ENCODE measurements around the gene N4BP2L1.

The N4BP2L1 gene

DNA sequence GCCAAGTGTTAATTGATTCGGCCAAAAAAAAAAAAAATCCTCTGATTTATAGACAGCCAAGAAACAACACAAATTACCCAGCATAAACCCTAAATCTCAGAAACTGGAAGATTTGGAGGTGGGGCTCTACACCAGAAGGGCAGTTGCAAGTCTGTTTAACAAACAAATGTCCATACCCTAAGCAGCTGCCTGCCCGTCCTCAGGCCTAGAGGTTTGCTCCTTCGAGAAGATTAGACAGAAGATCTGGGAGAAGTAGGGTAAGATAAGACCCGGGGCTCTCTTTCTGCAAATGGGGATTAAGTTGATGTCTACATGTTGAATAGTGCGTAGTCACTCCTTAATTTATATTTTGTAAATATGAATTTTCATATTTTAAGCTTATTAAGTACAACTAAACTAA lies 3.4 kb upstream of the N4BP2L1 start:
- no peak for DNase-seq (ENCODE audit: low spot score)

- DNase-seq (ENCODE audit: low spot score), result no peak
Measured at GRCh38 chr13:32430018-32430747, 2.3 kb upstream of the N4BP2L1 start.

DNA sequence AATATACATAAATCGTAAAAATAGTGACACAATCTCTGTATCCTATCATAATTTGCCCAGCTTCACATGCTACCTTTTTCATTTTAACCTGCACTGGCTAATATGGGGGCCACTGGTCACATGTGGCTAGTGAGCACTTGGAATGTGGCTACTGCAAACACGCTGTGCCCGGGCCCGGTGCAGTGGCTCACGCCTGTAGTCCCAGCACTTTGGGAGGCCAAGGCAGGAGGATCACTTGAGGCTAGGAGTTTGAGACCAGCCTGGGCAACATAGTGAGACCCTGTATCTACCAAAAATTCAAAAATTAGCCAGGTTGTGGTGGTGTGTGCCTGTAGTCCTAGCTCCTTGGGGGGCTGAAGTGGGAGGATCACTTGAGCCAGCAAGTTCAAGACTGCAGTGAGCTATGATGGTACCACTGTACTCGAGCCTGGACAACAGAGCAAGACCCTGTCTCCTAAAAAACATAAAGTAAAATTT lies 1.5 kb upstream of the N4BP2L1 start:
- no peak for DNase-seq (ENCODE audit: low spot score)

DNA sequence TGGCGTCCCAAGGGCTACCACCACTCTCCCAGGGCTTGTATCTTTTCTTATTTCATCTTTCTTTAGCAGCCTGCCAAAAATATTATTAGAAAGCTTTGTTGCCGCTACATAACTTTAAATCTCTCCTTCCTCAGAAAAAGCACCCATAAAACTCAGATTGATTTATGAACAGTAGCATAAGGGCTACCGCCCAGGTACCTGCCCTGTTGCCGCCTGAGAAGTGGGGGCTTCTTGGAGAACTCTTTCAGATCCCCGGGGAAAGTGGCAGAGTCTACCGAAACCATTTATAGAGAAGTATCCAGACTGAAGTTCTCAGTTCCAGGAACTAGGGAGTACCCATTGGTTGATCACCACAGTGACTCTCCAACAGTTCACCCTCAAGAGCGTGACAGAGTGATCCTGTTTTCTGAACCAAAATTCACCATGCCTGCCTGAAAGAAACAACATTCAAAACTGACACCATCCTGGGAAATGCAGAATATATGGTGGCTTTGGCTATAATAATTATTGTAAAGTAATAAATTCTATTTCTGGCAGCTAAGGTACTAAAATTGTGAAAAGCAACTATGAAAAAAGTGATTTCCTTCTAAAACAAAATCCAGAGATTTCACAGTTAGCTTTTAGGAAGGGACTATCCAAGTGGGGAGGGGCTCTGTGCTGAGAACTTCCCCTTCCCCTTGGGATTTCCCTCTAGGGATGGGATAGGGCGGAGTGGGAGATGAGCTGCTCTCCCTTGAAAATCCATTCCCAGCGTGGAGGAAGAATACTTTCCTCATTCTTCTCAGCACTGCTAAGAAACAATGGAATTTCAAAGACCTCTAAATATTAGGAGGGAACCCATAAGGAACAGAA lies 877 bp upstream of the N4BP2L1 start:
- DNase-seq (ENCODE audit: low spot score), result no peak

DNA sequence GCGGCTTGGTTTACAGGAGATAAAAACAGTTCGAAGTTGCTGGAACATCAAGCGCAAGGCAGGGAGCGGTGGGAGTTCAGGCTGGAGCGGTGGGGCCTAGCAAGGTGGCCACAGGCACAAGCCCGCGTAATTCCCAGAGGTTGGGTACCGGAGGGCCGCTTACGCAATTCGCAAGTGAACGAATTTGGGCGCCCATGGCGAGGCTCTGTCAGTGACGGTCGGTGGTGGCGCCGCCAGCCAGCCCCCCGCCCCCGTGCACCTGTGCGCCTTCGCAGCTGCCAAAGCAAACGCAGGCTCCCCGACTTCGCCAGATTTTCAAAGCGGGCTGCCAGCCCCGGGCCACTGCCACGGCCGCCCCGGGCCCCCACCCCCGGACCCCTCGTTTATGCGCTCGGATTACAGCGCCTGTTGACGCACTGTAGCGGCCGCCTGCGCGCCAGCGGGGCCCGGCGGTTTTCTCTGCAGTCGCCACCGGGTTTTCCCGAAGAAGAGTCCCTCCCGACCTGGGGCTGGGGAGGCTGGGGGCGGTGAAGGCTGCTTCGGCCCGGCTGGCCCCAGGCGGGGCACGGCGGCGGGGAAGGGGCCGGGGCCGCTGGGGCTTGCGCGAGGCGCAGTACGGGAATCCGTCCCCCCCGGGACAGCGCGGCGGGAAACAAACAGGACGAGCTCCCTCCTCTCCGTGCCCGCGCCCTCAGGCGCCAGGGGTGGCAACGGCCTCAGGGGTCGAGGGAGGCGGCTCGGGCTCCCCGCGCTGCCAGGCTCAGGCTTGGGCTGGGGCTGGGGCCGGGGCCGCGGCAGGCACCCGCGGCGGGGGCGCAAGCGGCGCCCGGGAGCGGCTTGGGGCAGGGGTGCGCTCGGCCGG lies 709 bp downstream of the N4BP2L1 start:
- peak; percentile 22 for DNase-seq (ENCODE audit: low spot score)

DNA sequence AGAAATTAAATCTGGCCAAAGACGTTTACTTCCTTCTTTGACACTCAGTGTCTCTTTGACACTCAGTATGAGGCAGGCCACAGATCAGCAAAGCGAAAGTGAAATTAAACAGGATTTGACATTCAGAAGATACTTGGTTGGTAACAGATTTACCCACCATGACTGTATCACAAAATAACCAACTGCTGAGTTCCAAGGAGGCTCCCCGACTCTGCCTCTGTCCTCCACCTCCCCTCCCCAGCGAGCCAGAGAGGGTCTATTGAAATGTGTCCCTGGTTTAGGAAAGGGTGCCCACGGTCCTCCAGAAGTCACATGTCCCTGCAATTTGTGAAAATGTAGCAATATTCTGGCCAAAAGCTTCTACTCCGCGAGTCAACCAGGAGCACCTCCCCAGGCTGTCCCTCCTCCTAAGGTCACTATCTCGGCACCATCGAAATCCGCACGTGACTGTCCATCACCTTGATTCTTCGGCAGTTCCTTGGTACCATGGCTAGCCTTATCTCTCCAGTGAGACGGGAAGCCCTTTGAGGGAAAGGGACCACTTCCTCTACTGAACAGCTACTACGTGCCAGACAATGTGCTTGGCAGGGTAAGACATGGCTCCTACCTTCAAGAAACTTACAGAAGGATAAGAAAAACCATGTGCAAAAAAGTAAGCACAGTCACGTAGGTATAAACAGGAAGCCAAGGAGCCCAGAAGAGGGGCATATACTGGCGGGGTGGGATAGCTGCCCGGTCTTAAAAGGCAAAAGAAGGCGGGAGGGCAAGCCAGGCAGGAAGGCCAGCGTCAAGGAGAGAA lies 1.5 kb downstream of the N4BP2L1 start:
- no peak for DNase-seq (ENCODE audit: low spot score)

DNA sequence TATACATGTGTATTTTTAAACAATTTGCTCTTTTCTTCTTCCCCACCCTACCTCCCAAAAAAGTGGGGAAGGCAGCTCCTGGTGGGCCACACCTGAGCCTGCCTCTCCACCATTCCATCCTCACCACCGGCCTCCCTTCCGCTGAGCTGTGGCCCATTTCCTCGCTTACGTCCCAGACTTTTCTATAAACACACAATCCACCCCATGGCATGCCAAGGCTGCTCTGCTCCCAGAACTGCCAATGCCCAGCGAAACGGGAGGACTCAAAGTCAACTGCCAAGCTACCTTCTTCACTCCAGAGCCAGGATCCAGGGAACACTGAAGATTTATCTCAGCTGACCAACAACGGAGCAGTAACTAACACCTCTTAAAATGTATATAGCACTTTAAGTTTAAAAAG lies 2.8 kb downstream of the N4BP2L1 start:
- no peak for DNase-seq (ENCODE audit: low spot score)

- no peak for DNase-seq (ENCODE audit: low spot score)
Measured at GRCh38 chr13:32423592-32423991, 4.3 kb downstream of the N4BP2L1 start.

DNA sequence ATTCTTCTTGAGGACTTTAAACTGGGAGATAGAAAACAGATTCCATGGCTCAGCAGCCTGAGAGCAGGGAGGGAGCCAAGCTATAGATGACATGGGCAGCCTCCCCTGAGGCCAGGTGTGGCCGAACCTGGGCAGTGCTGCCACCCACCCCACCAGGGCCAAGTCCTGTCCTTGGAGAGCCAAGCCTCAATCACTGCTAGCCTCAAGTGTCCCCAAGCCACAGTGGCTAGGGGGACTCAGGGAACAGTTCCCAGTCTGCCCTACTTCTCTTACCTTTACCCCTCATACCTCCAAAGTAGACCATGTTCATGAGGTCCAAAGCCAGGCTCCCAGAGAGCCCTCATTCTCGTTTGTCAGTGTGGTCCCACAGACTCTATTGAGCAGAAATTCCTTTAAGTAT lies 8.1 kb downstream of the N4BP2L1 start:
- DNase-seq (ENCODE audit: low spot score), result no peak

DNA sequence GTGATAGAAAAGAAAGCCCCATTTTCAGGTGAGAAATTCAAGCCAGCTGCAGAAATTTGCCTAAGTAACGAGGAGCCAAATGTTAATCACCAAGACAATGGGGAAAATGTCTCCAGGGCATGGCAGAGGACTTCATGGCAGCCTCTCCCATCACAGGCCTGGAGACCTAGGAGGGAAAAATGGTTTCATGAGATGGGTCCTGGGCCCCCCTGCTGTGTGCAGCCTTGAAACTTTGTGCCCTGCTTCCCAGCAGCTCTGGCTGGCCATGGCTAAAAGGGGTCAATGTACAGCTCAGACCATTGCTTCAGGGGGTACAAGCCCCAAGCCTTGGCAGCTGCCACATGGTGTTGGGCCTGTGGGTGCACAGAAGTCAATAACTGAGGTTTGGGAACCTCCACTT lies 9.9 kb downstream of the N4BP2L1 start:
- DNase-seq (ENCODE audit: low spot score), result no peak

DNA sequence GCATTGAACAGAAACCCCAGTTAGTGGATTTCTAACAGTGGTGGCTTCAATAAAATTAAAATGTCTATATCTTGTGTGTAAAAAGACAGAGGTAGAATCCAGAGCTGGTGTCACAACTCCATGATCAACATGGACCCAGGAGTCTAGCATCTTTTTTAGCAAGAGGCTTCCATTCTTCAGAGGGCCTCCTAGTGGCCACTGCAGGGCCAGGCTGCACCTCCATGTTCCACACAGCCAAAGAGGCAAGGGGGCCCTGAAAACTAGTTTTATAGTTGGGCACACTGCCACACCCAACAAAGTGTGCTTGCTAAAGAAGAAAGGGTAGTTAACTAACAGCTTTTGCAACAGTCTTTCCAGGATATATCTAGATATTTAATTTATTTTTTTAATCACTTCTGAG lies 12.9 kb downstream of the N4BP2L1 start:
- peak; percentile 32 for DNase-seq (ENCODE audit: low spot score)

DNA sequence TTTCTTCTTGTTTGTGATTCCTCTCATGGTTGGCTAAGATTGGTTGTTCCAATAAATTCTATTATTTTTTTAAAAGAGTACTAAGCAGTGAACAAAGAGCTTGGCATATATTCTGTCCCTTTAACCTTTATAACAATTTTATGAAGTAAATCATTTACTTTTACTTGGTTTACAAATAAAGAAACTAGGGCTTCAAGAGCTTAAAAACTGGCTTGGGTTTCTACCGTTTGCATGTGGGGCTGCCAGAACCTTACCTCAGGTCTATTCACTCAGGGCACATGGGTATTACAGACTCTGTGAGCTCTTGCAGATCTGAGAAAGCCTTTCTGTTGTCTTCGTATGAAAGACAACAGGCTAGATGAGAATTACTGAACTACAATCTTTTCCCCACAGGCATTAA lies 13.3 kb downstream of the N4BP2L1 start:
- DNase-seq (ENCODE audit: low spot score), result no peak

- DNase-seq (ENCODE audit: low spot score), result no peak
Measured at GRCh38 chr13:32413284-32413683, 14.6 kb downstream of the N4BP2L1 start.

- DNase-seq (ENCODE audit: low spot score), result no peak
Measured at GRCh38 chr13:32409561-32410421, 18.1 kb downstream of the N4BP2L1 start.

DNA sequence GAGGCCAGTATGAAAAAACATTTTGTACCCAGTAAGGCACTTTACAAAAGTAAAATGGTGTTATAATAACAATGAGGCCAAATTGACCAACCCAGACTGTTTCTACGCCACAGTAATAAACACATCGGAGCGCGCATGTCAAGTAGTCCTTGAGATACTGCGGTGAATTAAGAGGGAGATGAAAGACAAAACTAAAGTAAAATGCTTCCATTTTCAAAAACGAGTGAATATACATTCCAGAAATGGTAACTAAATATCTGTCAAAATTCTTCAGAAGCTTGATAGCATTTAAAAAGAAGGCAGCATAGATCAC lies 19.0 kb downstream of the N4BP2L1 start:
- no peak for DNase-seq (ENCODE audit: low spot score)

- no peak for DNase-seq (ENCODE audit: low spot score)
Measured at GRCh38 chr13:32408296-32409000, 19.5 kb downstream of the N4BP2L1 start.

DNA sequence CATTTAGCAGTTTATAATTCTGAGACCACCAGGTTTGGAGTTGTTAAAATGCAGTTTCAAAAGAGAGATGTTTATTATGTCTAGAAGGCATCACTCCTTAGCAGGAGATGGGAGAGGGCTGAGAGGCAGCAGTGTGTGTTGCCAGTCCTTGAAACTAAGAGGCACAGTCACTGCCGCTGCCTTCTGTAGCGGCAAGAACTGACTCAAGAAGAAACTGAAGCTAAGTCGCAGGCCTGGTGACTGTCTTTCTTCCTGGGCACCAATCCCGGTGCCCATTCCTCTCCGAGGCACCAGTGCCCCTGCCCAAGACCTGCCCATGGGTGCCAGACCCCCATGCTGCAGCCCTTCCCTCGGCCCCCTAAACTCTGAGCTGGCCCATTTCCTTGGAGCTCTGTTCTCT lies 20.1 kb downstream of the N4BP2L1 start:
- DNase-seq (ENCODE audit: low spot score), result no peak

- DNase-seq (ENCODE audit: low spot score), result no peak
Measured at GRCh38 chr13:32403108-32403507, 24.8 kb downstream of the N4BP2L1 start.

GRCh38 chr13:32391101-32391619 lies 36.8 kb downstream of the N4BP2L1 start:
- DNase-seq (ENCODE audit: low spot score), result no peak

DNA sequence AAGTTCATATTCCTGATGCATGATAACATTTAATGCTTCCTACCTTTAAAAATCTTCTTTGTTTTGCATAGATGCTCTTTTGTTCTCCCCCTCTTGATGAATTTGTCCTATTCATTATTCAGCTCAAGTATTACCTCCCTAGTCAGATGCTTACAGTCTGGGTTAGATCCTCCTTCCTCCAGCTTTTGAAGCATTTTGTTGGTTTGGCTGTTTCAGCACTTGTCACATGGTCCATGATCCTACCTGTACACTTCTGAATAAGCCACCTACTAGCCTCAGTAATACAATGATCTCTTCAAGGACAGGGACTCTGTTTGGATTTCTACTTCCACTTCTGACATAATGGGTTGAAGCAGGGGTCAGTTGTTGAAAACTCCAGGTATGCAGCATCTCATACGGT lies 37.4 kb downstream of the N4BP2L1 start:
- DNase-seq (ENCODE audit: low spot score), result no peak

Measured in HuH-7 (cell line).